Esophagus squamous epithelium (tissue), 4 donors: ENCODE measurements around the gene CNNM1.

ENCODE experiments used
- CTCF ChIP-seq, 6 experiments: fragments of 450-650 bp in 4 of 6; fragments of 200-600 bp in 2 of 6; sonication (generic) in 2 of 6; IDR thresholded peaks; one replicate each; pipeline ENCODE4 v1.5.1; 2016 to 2019; ENCODE audit warnings: antibody characterized with exemption in 6 of 6, mild to moderate bottlenecking in 4 of 6, moderate library complexity in 4 of 6
- POLR2A ChIP-seq, 4 donors: fragments of 450-650 bp; IDR thresholded peaks; one replicate each; pipeline ENCODE4 v1.6.1; 2017; ENCODE audit warnings: antibody characterized with exemption in 4 of 4, mild to moderate bottlenecking in 4 of 4, moderate library complexity in 3 of 4

DNA sequence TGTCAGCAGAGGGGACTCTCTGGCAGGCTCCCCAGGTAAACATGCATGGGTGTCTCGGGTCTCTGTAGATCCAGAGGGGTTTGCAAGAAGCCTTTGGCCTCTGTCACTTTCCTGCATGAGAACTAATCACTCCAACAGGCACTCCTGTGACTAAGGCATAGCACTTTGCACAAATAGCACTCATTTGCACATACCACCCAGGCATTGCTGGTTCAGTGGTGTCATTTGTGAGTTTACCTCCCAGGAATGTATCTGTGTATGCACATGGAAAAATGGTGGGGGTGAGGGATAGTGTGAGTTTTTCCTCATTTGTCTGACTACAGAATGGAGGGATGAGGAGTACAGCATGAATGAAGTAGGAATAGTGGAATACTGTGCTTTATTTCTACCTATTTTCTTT lies 39.5 kb downstream of the CNNM1 start:
- no peak for TF ChIP-seq CTCF (IDR thresholded peaks at IDR 0.05)
- no peak for TF ChIP-seq POLR2A (IDR thresholded peaks at IDR 0.05)
